H9 (cell line): ENCODE results near the gene UQCRHL. TPM values are rescaled to one million over a fixed set of nuclear protein-coding genes. Genes with fewer than 3 reads are reported as not detected.
A peak's percentile ranks its signal among the peaks of the same experiment; 100 is the strongest.

Experiments used
- DNase-seq: peaks from one replicate; pipeline ENCODE4 v3.0.0-alpha.2; 2017
- H2AFZ ChIP-seq: one replicate; pipeline ENCODE4 v1.6.1; 2013; ENCODE audit warnings: mild to moderate bottlenecking, low read length, control low read depth, moderate library complexity
- H2AK5ac ChIP-seq: 2 replicates; pipeline ENCODE4 v1.6.1; 2013; ENCODE audit warnings: low read length, control low read depth, mixed read lengths; ENCODE audit not compliant: insufficient read length
- H2BK120ac ChIP-seq: one replicate; pipeline ENCODE4 v1.6.1; 2013; ENCODE audit warnings: low read depth, mild to moderate bottlenecking, low read length, control low read depth, inconsistent platforms; ENCODE audit not compliant: poor library complexity, severe bottlenecking
- H2BK12ac ChIP-seq: 2 replicates; pipeline ENCODE4 v1.6.1; 2013; ENCODE audit warnings: low read length, control low read depth, mixed read lengths, low read depth; ENCODE audit not compliant: insufficient read length
- H2BK15ac ChIP-seq: 2 replicates; pipeline ENCODE4 v1.6.1; 2013; ENCODE audit warnings: low read depth, low read length, control low read depth
- H2BK20ac ChIP-seq: one replicate; pipeline ENCODE4 v1.6.1; 2013; ENCODE audit warnings: low read depth, mild to moderate bottlenecking, low read length, control low read depth, inconsistent platforms; ENCODE audit not compliant: poor library complexity, severe bottlenecking
- H2BK5ac ChIP-seq: 2 replicates; pipeline ENCODE4 v1.6.1; 2013; ENCODE audit warnings: low read length, control low read depth, mixed read lengths; ENCODE audit not compliant: insufficient read length
- H3K14ac ChIP-seq: 2 replicates; pipeline ENCODE4 v1.6.1; 2013; ENCODE audit warnings: low read length, control low read depth; ENCODE audit not compliant: insufficient read depth
- H3K18ac ChIP-seq: 2 replicates; pipeline ENCODE4 v1.6.1; 2013; ENCODE audit warnings: low read depth, mild to moderate bottlenecking, mixed read lengths, low read length, control low read depth; ENCODE audit not compliant: insufficient read length
- H3K23ac ChIP-seq: 2 replicates; pipeline ENCODE4 v1.6.1; 2013; ENCODE audit warnings: low read length, control low read depth, mixed read lengths, low read depth; ENCODE audit not compliant: insufficient read length
- H3K23me2 ChIP-seq: 2 replicates; pipeline ENCODE4 v1.6.1; 2013; ENCODE audit warnings: low read depth, mild to moderate bottlenecking, mixed read lengths, low read length, control low read depth; ENCODE audit not compliant: insufficient read length, poor library complexity, severe bottlenecking
- H3K27ac ChIP-seq: 2 replicates; pipeline ENCODE4 v1.5.1; 2013; ENCODE audit warnings: low read length, control low read depth, mixed read lengths, low read depth; ENCODE audit not compliant: insufficient read length
- H3K27me3 ChIP-seq: 2 replicates; pipeline ENCODE4 v1.6.1; 2013; ENCODE audit warnings: low read length, control low read depth, inconsistent platforms; ENCODE audit not compliant: insufficient read depth
- H3K4ac ChIP-seq: 2 replicates; pipeline ENCODE4 v1.6.1; 2013; ENCODE audit warnings: low read depth, mild to moderate bottlenecking, control low read depth, inconsistent platforms, low read length, moderate library complexity
- H3K4me1 ChIP-seq: 2 replicates; pipeline ENCODE4 v1.6.1; 2013; ENCODE audit warnings: low read length, control low read depth, inconsistent platforms; ENCODE audit not compliant: insufficient read depth
- H3K4me2 ChIP-seq: 2 replicates; pipeline ENCODE4 v1.6.1; 2013; ENCODE audit warnings: low read length, control low read depth, mixed read lengths; ENCODE audit not compliant: insufficient read length, insufficient read depth
- H3K56ac ChIP-seq: 2 replicates; pipeline ENCODE4 v1.6.1; 2013; ENCODE audit warnings: low read depth, mild to moderate bottlenecking, mixed read lengths, low read length, control low read depth; ENCODE audit not compliant: insufficient read length
- H3K79me1 ChIP-seq: 2 replicates; pipeline ENCODE4 v1.6.1; 2013; ENCODE audit warnings: low read depth, mild to moderate bottlenecking, moderate library complexity, low read length, control low read depth, inconsistent platforms; ENCODE audit not compliant: insufficient read depth, poor library complexity, severe bottlenecking
- H3K79me2 ChIP-seq: 2 replicates; pipeline ENCODE4 v1.6.1; 2013; ENCODE audit warnings: low read length, control low read depth, inconsistent platforms; ENCODE audit not compliant: insufficient read depth
- H3K9ac ChIP-seq: 2 replicates; pipeline ENCODE4 v1.6.1; 2013; ENCODE audit warnings: low read length, control low read depth, mixed read lengths; ENCODE audit not compliant: insufficient read length; ENCODE audit errors: extremely low read depth
- H3K9me3 ChIP-seq: one replicate; pipeline ENCODE4 v1.6.1; 2013; ENCODE audit warnings: low read depth, low read length, inconsistent platforms; ENCODE audit not compliant: control insufficient read depth
- H3T11ph ChIP-seq: one replicate; pipeline ENCODE4 v1.6.1; 2013; ENCODE audit warnings: mild to moderate bottlenecking, low read length, control low read depth, inconsistent platforms
- H4K20me1 ChIP-seq: one replicate; pipeline ENCODE4 v1.6.1; 2013; ENCODE audit not compliant: control insufficient read depth, insufficient read length, insufficient read depth
- H4K5ac ChIP-seq: 2 replicates; pipeline ENCODE4 v1.6.1; 2013; ENCODE audit warnings: low read depth, mild to moderate bottlenecking, mixed read lengths, low read length, control low read depth; ENCODE audit not compliant: insufficient read length
- H4K8ac ChIP-seq: replicated peaks from 2 replicates; pipeline ENCODE4 v1.6.1; 2013; ENCODE audit warnings: low read length, control low read depth, mixed read lengths, low read depth; ENCODE audit not compliant: insufficient read length
- H4K91ac ChIP-seq: 2 replicates; pipeline ENCODE4 v1.6.1; 2013; ENCODE audit warnings: low read depth, mild to moderate bottlenecking, moderate library complexity, mixed read lengths, low read length, control low read depth; ENCODE audit not compliant: insufficient read length
- H3K27ac Mint-ChIP-seq, 3 experiments: 2 replicates in 2 of 3; 3 replicates in 1 of 3; pipeline ENCODE4 v1.8.0; 2020 to 2021; ENCODE audit warnings: mixed read lengths in 3 of 3, mild to moderate bottlenecking in 1 of 3, moderate library complexity in 1 of 3
- H3K27me3 Mint-ChIP-seq: 2 replicates; pipeline ENCODE4 v1.8.0; 2021; ENCODE audit warnings: low read depth, mild to moderate bottlenecking, moderate library complexity, mixed read lengths
- H3K36me3 Mint-ChIP-seq, 3 experiments: 2 replicates in 2 of 3; 3 replicates in 1 of 3; pipeline ENCODE4 v1.8.0; 2020 to 2021; ENCODE audit warnings: low read depth in 3 of 3, mixed read lengths in 3 of 3; ENCODE audit not compliant: insufficient read depth in 1 of 3
- H3K4me1 Mint-ChIP-seq, 2 experiments: 2 replicates each; pipeline ENCODE4 v1.8.0; 2020; ENCODE audit warnings: mixed read lengths in 2 of 2
- H3K4me3 Mint-ChIP-seq, 2 experiments: 2 replicates in 1 of 2; 3 replicates in 1 of 2; pipeline ENCODE4 v1.8.0; 2020 to 2021; ENCODE audit warnings: mild to moderate bottlenecking in 2 of 2, mixed read lengths in 2 of 2, moderate library complexity in 1 of 2
- H3K9me3 Mint-ChIP-seq, 2 experiments: 2 replicates in 1 of 2; 3 replicates in 1 of 2; pipeline ENCODE4 v1.8.0; 2020; ENCODE audit warnings: mild to moderate bottlenecking in 2 of 2, mixed read lengths in 2 of 2, moderate library complexity in 1 of 2
- WGBS: extraction: QIAGEN DNeasy Blood & Tissue Kit; methylation state at CpG from one replicate; pipeline ENCODE4 v1.1.7; 2013; ENCODE audit warnings: missing lambda C conversion rate, low lambda C conversion rate, mixed read lengths; ENCODE audit not compliant: insufficient read length; ENCODE audit errors: extremely low coverage; 5-methylcytosine and 5-hydroxymethylcytosine counted together
- total RNA-seq: library from RNA; stranded (reverse); gene quantifications from 2 replicates; pipeline ENCODE4 v1.2.1, GENCODE V29; 2021
- TF ChIP-seq, protein P1 (sequence below): fragments of 200-600 bp; sonication (generic); conservative IDR thresholded peaks from 3 replicates; pipeline ENCODE4 v1.8.0; 2021; ENCODE audit warnings: antibody characterized with exemption, mild to moderate bottlenecking

Gene UQCRHL
- total RNA-seq, 1 experiment from 2014 or later = 2.0 TPM

DNA sequence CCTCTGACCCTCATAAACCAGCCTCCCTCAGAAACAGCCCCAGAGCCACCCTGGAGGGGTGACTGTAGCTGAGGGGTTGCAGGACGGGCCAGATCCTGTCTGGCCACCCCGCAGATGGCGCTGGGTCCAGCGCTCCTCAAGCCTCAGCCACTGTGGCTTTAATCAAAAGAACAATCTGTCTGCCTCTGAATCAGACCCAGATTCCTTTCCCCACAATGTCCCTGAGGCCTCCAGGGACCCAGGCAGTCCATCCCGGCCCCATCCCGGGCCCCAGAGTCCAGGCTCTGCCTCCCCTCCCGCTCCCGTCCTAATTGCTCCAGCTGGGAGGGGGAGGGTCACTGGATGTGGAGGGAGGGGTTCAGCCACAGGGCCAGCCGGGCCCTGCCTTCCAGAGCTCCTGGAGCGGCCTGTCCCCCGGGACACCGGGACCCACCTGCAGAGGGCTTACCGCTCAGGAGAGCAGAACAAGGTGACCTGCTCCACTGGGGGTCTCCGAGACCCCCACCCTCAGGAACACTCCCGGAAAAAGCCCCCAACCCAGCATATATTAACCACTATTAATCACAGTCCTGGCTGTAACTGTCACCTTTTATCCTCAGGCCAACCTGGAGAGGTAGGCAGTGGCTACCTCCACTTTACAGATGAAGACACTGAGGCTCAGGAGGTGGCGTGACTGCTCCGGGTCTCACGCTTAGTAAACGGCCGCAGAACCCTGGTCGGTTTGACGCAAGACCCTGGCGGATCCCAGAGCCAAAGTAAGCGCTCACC, 49.7 kb downstream of the UQCRHL start:
- no peak overlapping the region for H2BK12ac ChIP-seq
- peak overlapping the region; percentile 73 to 88 for H3K4me3 Mint-ChIP-seq
- no peak overlapping the region for H4K5ac ChIP-seq

More for the DNA sequence above, 49.7 kb downstream of the UQCRHL start:
- Histone ChIP-seq H2BK20ac (no peak overlapping the region), H3K23ac (no peak overlapping the region), H2AK5ac (no peak overlapping the region), H3K9ac (peak overlapping the region; percentile 25), H2BK120ac (no peak overlapping the region), H3K79me2 (peaks cover 20% of the 10 kb centered on the region; the same call in 1 of the 2 replicates), H3K79me1 (no peaks in the 10 kb centered on the region), H2BK5ac (no peak overlapping the region), H3T11ph (no peak overlapping the region), H3K4me1 (peaks cover 18% of the 10 kb centered on the region; the same call in 1 of the 2 replicates), H3K4me2 (peak overlapping the region; percentile 81), H4K8ac (no peak overlapping the region), H4K91ac (no peak overlapping the region), H2AFZ (no peak overlapping the region), H2BK15ac (no peak overlapping the region), H3K14ac (peak overlapping the region; percentile 85), H3K56ac (no peak overlapping the region), H3K23me2 (peaks cover 14% of the 10 kb centered on the region), H3K18ac (peak overlapping the region; percentile 55), H3K27ac (no peak overlapping the region), H3K9me3 (no peaks in the 10 kb centered on the region), H4K20me1 (no peaks in the 10 kb centered on the region), H3K4ac (no peak overlapping the region; the same call in 1 of the 2 replicates), H3K27me3 (no peaks in the 10 kb centered on the region)
- Mint-ChIP-seq H3K9me3 (no peaks in the 10 kb centered on the region), H3K4me1 (peaks cover 40 to 49% of the 10 kb centered on the region in 2 experiments), H3K27ac (peak overlapping the region in 2 of 3 experiments; percentile 82 to 97; a peak in 4 of 7 replicates), H3K27me3 (peaks cover 21% of the 10 kb centered on the region), H3K36me3 (peaks cover 4 to 10% (median 10%) of the 10 kb centered on the region in 3 experiments; a peak in 6 of 7 replicates)
- TF ChIP-seq, protein P1, sequence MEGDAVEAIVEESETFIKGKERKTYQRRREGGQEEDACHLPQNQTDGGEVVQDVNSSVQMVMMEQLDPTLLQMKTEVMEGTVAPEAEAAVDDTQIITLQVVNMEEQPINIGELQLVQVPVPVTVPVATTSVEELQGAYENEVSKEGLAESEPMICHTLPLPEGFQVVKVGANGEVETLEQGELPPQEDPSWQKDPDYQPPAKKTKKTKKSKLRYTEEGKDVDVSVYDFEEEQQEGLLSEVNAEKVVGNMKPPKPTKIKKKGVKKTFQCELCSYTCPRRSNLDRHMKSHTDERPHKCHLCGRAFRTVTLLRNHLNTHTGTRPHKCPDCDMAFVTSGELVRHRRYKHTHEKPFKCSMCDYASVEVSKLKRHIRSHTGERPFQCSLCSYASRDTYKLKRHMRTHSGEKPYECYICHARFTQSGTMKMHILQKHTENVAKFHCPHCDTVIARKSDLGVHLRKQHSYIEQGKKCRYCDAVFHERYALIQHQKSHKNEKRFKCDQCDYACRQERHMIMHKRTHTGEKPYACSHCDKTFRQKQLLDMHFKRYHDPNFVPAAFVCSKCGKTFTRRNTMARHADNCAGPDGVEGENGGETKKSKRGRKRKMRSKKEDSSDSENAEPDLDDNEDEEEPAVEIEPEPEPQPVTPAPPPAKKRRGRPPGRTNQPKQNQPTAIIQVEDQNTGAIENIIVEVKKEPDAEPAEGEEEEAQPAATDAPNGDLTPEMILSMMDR = no peak; the same call in 2 of the 3 replicates
- DNase-seq = peak; percentile 70
- no CpG with 5 or more reads among the region's 24 CpGs for WGBS

Other genes starting within 250 kb of the UQCRHL start
- gene AGMAT, start 222.6 kb downstream of the UQCRHL start, total RNA-seq = 4.0 TPM in 2 replicates
- gene DDI2, start 190.2 kb downstream of the UQCRHL start, total RNA-seq = 45.0 and 51.0 TPM in 2 replicates
- 45.9 and 50.4 TPM in 2 replicates for gene PLEKHM2, start 123.3 kb downstream of the UQCRHL start, total RNA-seq
- 0.94 and 1.5 TPM in 2 replicates for gene SLC25A34, start 71.4 kb downstream of the UQCRHL start, total RNA-seq
- gene TMEM82, start 65.2 kb downstream of the UQCRHL start, total RNA-seq = 1.0 and 1.4 TPM in 2 replicates
- gene FBLIM1, start 48.9 kb downstream of the UQCRHL start, total RNA-seq = 64.7 and 66.8 TPM in 2 replicates
- 54.3 and 59.6 TPM in 2 replicates for gene SPEN, start 40.1 kb upstream of the UQCRHL start, total RNA-seq
- 16.5 and 16.7 TPM in 2 replicates for gene ZBTB17, start 168.5 kb upstream of the UQCRHL start, total RNA-seq
- not detected in 2 replicates for gene SRARP, start 196.6 kb upstream of the UQCRHL start, total RNA-seq
- not detected in 2 replicates for gene HSPB7, start 210.4 kb upstream of the UQCRHL start, total RNA-seq
- 0.37 and 0.98 TPM in 2 replicates for gene CLCNKA, start 214.4 kb upstream of the UQCRHL start, total RNA-seq
- 1.7 and 1.8 TPM in 2 replicates for gene CLCNKB, start 236.1 kb upstream of the UQCRHL start, total RNA-seq